DND-41 (cell line): ENCODE data around the gene WEE1.
"Not testable (repeated sequence)": the region's sequence is repeated elsewhere in the genome, so short reads cannot be mapped to it uniquely, and the experiment has no call there.

Experiments
- ATAC-seq: fragments of 200-7000 bp; cut with Tn5 transposase; 3 replicates; pipeline ENCODE4 v1.9.1; 2021; ENCODE audit warnings: low read depth; ENCODE audit not compliant: insufficient read depth
- DNase-seq: peaks from one replicate; pipeline ENCODE4 v3.0.0-alpha.2; 2020
- H2AFZ ChIP-seq: 2 replicates; pipeline ENCODE4 v1.6.0; 2012; ENCODE audit warnings: low read depth, low read length
- H3K27ac ChIP-seq: 2 replicates; pipeline ENCODE4 v1.5.1; 2012; ENCODE audit warnings: low read length, inconsistent platforms
- H3K27me3 ChIP-seq: fragments of 200-600 bp; sonication (generic); 2 replicates; pipeline ENCODE4 v1.6.0; 2012; ENCODE audit warnings: low read length, mild to moderate bottlenecking, inconsistent platforms; ENCODE audit not compliant: insufficient read depth, poor library complexity
- H3K36me3 ChIP-seq: 2 replicates; pipeline ENCODE4 v1.5.1; 2012; ENCODE audit warnings: low read length, inconsistent platforms; ENCODE audit not compliant: insufficient read depth
- H3K4me1 ChIP-seq: 2 replicates; pipeline ENCODE4 v1.5.1; 2012; ENCODE audit warnings: mild to moderate bottlenecking, low read length; ENCODE audit not compliant: insufficient read depth
- H3K4me2 ChIP-seq: 2 replicates; pipeline ENCODE4 v1.6.0; 2012; ENCODE audit warnings: mild to moderate bottlenecking, moderate library complexity, low read length, inconsistent platforms; ENCODE audit not compliant: insufficient read depth
- H3K4me3 ChIP-seq, 2 experiments: fragments of 200-600 bp in 1 of 2; shearing (Covaris generic) in 1 of 2; 2 replicates each; pipeline ENCODE4 v1.5.1; 2012 to 2016; ENCODE audit warnings: inconsistent platforms in 2 of 2, low read length in 2 of 2, mild to moderate bottlenecking in 2 of 2, low read depth in 1 of 2, moderate library complexity in 1 of 2
- H3K79me2 ChIP-seq: 2 replicates; pipeline ENCODE4 v1.6.0; 2012; ENCODE audit warnings: low read length, inconsistent platforms; ENCODE audit not compliant: insufficient read depth
- H3K9ac ChIP-seq: 2 replicates; pipeline ENCODE4 v1.6.0; 2012; ENCODE audit warnings: low read depth, mild to moderate bottlenecking, inconsistent platforms, low read length, moderate library complexity
- H3K9me3 ChIP-seq: 2 replicates; pipeline ENCODE4 v1.5.1; 2012; ENCODE audit warnings: low read length, moderate library complexity, mild to moderate bottlenecking, inconsistent platforms; ENCODE audit not compliant: insufficient read depth, severe bottlenecking
- H4K20me1 ChIP-seq: 2 replicates; pipeline ENCODE4 v1.6.0; 2012; ENCODE audit warnings: low read length; ENCODE audit not compliant: insufficient read depth
- EZH2 ChIP-seq: IDR thresholded peaks from 3 replicates; pipeline ENCODE4 v1.6.1; 2012; ENCODE audit warnings: borderline replicate concordance, low read depth, mild to moderate bottlenecking, moderate library complexity, low read length, inconsistent platforms; ENCODE audit not compliant: severe bottlenecking
- TF ChIP-seq, protein P1 (sequence below): IDR thresholded peaks from 2 replicates; pipeline ENCODE4 v1.5.1; 2012; ENCODE audit warnings: borderline replicate concordance, low read length, moderate library complexity, mild to moderate bottlenecking; ENCODE audit not compliant: poor library complexity, severe bottlenecking; ENCODE audit errors: extremely low read depth

WEE1 gene

DNA sequence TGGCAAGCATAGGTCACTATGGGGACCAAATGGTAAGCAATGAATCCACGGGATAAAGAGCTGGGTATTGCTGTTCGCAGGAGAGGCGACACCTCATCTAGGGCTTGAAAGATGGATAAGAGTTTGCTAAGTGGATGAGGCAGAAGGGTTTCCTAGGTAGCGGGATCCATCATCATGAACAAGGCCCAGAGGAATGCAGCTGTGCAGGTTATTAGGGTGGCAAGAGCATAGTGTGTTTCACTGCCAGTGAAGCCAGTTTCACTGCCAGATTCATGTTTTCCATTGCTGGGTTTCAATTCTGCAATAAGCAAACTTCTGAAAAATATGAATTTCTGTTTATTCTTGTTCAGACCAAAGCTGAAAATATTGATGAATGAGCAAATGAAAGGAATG is 27.2 kb downstream of the WEE1 start:
- Histone ChIP-seq H3K4me1 (peaks cover 34% of the 10 kb centered on the region), H3K9ac (peak overlapping the region; percentile 59), H3K4me3 (peak overlapping the region in 1 of 2 experiments; percentile 55; a peak in 2 of 4 replicates), H4K20me1 (no peaks in the 10 kb centered on the region), H2AFZ (peak overlapping the region; percentile 84), H3K36me3 (no peaks in the 10 kb centered on the region), H3K27ac (peak overlapping the region; percentile 89), H3K9me3 (no peaks in the 10 kb centered on the region), H3K4me2 (peak overlapping the region; percentile 73), H3K79me2 (no peaks in the 10 kb centered on the region), H3K27me3 (no peaks in the 10 kb centered on the region)
- DNase-seq (no peak), ATAC-seq (no peak)
- TF ChIP-seq, protein P1, sequence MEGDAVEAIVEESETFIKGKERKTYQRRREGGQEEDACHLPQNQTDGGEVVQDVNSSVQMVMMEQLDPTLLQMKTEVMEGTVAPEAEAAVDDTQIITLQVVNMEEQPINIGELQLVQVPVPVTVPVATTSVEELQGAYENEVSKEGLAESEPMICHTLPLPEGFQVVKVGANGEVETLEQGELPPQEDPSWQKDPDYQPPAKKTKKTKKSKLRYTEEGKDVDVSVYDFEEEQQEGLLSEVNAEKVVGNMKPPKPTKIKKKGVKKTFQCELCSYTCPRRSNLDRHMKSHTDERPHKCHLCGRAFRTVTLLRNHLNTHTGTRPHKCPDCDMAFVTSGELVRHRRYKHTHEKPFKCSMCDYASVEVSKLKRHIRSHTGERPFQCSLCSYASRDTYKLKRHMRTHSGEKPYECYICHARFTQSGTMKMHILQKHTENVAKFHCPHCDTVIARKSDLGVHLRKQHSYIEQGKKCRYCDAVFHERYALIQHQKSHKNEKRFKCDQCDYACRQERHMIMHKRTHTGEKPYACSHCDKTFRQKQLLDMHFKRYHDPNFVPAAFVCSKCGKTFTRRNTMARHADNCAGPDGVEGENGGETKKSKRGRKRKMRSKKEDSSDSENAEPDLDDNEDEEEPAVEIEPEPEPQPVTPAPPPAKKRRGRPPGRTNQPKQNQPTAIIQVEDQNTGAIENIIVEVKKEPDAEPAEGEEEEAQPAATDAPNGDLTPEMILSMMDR, result no peak
- TF ChIP-seq EZH2, result no peak

DNA sequence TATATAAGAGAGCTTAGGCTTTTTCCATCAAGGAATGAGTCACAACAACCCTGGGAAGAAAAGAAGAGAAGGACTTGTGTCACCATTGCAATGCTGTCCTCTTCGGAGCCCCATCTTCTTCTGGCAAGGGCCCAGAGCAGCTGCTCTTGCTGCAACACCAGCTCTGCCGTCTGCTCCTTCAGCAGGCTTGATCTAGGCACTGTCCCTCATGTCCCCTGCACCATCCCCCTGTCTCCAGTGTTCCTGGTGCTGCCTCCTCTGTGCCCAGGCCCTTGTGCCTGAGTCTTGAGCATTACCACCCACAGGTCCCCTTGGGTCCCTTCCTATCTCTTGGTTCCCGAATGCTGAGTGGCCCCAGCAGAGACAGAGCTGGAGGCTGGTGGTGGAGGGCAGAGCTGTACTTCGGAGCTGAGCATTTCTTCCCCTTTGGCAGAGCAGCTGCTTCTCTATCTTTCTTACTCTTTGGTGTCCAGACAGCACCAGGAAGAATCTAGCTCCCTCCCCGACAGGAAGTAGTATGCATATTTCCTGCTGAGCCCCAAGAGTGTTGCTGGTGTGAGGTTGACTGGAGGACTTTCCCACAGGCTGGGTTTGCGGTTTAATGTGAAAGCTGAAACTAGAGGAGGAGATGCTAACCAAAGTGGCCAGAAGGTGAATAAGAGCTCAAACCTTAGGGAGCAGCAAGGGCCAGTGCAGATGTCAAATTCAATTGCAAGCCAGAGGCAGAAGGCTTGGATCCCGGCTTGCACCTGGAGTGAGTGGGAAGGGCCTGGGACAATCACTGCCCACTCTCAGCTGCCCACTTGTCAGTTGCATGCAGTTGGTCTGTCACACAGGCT is 27.8 kb downstream of the WEE1 start:
- Histone ChIP-seq H3K4me3 (peak overlapping the region; percentile 8 to 55; a peak in 3 of 4 replicates), H3K36me3 (no peaks in the 10 kb centered on the region), H3K4me2 (peak overlapping the region; percentile 73), H3K27ac (peak overlapping the region; percentile 89), H2AFZ (peak overlapping the region; percentile 84), H3K9ac (peak overlapping the region; percentile 59), H3K4me1 (peaks cover 34% of the 10 kb centered on the region), H3K9me3 (no peaks in the 10 kb centered on the region), H3K79me2 (no peaks in the 10 kb centered on the region), H4K20me1 (no peaks in the 10 kb centered on the region), H3K27me3 (no peaks in the 10 kb centered on the region)
- DNase-seq (peak; percentile 88), ATAC-seq (peak; percentile 98)
- no peak for TF ChIP-seq EZH2
- TF ChIP-seq, protein P1, result no peak

DNA sequence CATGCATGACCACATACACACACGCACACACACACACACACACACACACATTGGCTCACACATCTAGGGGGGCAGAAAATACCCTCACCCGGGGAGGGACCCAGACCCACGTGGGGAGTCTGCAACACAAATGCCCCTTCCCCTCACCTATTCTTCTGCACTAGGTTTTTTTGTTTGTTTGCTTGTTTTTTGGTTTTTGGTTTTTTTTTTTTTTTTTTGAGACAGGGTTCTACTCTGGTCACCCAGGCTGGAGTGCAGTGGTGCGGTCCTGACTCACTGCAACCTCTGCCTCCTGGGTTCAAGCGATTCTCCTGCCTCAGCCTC is 28.4 kb downstream of the WEE1 start:
- Histone ChIP-seq H3K4me1 (peaks cover 34% of the 10 kb centered on the region), H3K4me3 (peak overlapping the region in 1 of 2 experiments; percentile 55; a peak in 2 of 4 replicates), H3K9me3 (no peaks in the 10 kb centered on the region), H3K9ac (peak overlapping the region; percentile 59), H4K20me1 (no peaks in the 10 kb centered on the region), H3K79me2 (no peaks in the 10 kb centered on the region), H3K36me3 (no peaks in the 10 kb centered on the region), H3K27me3 (no peaks in the 10 kb centered on the region), H3K4me2 (peak overlapping the region; percentile 73), H2AFZ (peak overlapping the region; percentile 84), H3K27ac (peak overlapping the region; percentile 89)
- DNase-seq (no peak), ATAC-seq (no peak; the same call in 2 of the 3 replicates)
- TF ChIP-seq EZH2, result no peak
- TF ChIP-seq, protein P1, result no peak

DNA sequence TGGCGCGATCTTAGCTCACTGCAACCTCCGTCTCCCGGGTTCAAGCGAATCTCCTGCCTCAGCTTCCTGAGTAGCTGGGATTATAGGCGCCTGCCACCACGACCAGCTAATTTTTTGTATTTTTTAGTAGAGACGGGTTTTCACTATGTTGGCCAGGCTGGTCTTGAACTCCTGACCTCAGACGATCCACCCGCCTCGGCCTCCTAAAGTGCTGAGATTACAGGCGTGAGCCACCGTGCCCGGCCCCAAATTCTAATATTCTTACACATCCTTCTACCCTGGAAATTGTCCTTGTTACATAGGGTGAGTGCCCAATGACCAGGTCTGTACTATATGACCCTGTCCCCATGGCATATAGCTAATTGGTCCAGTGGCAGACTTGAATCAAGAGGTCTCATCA is 29.7 kb downstream of the WEE1 start:
- H3K9ac ChIP-seq, ATAC-seq, H3K27me3 ChIP-seq, H3K36me3 ChIP-seq, DNase-seq, H4K20me1 ChIP-seq, H3K9me3 ChIP-seq, H3K79me2 ChIP-seq, H3K4me2 ChIP-seq, H3K27ac ChIP-seq, H2AFZ ChIP-seq, H3K4me3 ChIP-seq: not testable (repeated sequence)
- H3K4me1 ChIP-seq, result peaks cover 34% of the 10 kb centered on the region
